Measurements from ENCODE around the gene TRIM4.
"Not testable (repeated sequence)": the region's sequence is repeated elsewhere in the genome, so short reads cannot be mapped to it uniquely, and the experiment has no call there.

Gene TRIM4

GRCh38 chr7:99919814-99920112 lies 433 bp upstream of the TRIM4 start:
- Histone ChIP-seq H3K4me3 (ENCODE audit: low read depth, low read length) (peak overlapping the region; percentile 84), H3K9ac (ENCODE audit: low read depth, low read length) (peak overlapping the region; percentile 33; the same call in 1 of the 2 replicates), H3K27me3 (ENCODE audit: control insufficient read depth, insufficient read depth, low read length) (no peaks in the 10 kb centered on the region; the same call in 1 of the 2 replicates), H3K4me1 (ENCODE audit: control insufficient read depth, insufficient read depth, low read length) (no peaks in the 10 kb centered on the region), H3K27ac (ENCODE audit: low read depth, low read length) (peak overlapping the region; percentile 69), H3K36me3 (ENCODE audit: control insufficient read depth, insufficient read depth, low read length) (peaks cover 25% of the 10 kb centered on the region), H3K9me3 (ENCODE audit: control insufficient read depth, insufficient read depth, low read length) (peaks cover 7% of the 10 kb centered on the region; the same call in 1 of the 2 replicates)

DNA sequence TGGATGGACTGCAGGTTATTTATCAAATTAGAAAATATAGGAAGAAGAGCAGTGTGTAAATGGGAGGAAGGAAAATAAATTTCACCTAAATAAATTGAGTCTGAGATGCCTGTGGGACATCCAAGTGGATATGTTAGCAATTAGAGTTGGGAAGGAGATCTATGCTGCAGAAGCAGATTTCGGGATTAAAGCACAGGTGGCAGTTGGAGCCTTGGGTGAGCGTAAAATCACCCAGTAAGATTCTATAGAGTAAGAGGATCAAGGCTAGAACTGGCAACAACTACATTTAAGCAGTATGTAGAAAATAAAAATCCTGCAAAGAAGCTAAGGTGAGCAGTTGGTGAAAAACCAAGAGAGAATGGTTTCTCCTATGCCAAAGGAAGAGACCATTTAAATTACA lies 8.4 kb downstream of the TRIM4 start:
- H3K27me3 ChIP-seq (ENCODE audit: control insufficient read depth, insufficient read depth, low read length), result no peaks in the 10 kb centered on the region
- H3K36me3 ChIP-seq (ENCODE audit: control insufficient read depth, insufficient read depth, low read length), result peaks cover 39% of the 10 kb centered on the region

GRCh38 chr7:99901581-99901980 lies 17.7 kb downstream of the TRIM4 start:
- no peak overlapping the region for H3K4me3 ChIP-seq (ENCODE audit: low read depth, low read length)
- H3K27me3 ChIP-seq (ENCODE audit: control insufficient read depth, insufficient read depth, low read length), result no peaks in the 10 kb centered on the region
- H3K27ac ChIP-seq (ENCODE audit: low read depth, low read length), result no peak overlapping the region
- no peaks in the 10 kb centered on the region for H3K9me3 ChIP-seq (ENCODE audit: control insufficient read depth, insufficient read depth, low read length)
- H3K4me1 ChIP-seq (ENCODE audit: control insufficient read depth, insufficient read depth, low read length), result no peaks in the 10 kb centered on the region
- H3K9ac ChIP-seq (ENCODE audit: low read depth, low read length), result no peak overlapping the region
- H3K36me3 ChIP-seq (ENCODE audit: control insufficient read depth, insufficient read depth, low read length), result peaks cover 50% of the 10 kb centered on the region

More for the DNA sequence above, 8.4 kb downstream of the TRIM4 start:
- Histone ChIP-seq H3K4me1 (ENCODE audit: control insufficient read depth, insufficient read depth, low read length) (no peaks in the 10 kb centered on the region), H3K27ac (ENCODE audit: low read depth, low read length) (no peak overlapping the region), H3K9ac (ENCODE audit: low read depth, low read length) (no peak overlapping the region), H3K4me3 (ENCODE audit: low read depth, low read length) (no peak overlapping the region), H3K9me3 (ENCODE audit: control insufficient read depth, insufficient read depth, low read length) (no peaks in the 10 kb centered on the region)

GRCh38 chr7:99899830-99900519 lies 19.4 kb downstream of the TRIM4 start:
- no peaks in the 10 kb centered on the region for H3K9me3 ChIP-seq (ENCODE audit: control insufficient read depth, insufficient read depth, low read length)
- peaks cover 44% of the 10 kb centered on the region for H3K36me3 ChIP-seq (ENCODE audit: control insufficient read depth, insufficient read depth, low read length)
- no peak overlapping the region for H3K27ac ChIP-seq (ENCODE audit: low read depth, low read length)
- H3K27me3 ChIP-seq (ENCODE audit: control insufficient read depth, insufficient read depth, low read length), result no peaks in the 10 kb centered on the region
- no peak overlapping the region for H3K9ac ChIP-seq (ENCODE audit: low read depth, low read length)
- H3K4me3 ChIP-seq (ENCODE audit: low read depth, low read length), result no peak overlapping the region
- H3K4me1 ChIP-seq (ENCODE audit: control insufficient read depth, insufficient read depth, low read length), result no peaks in the 10 kb centered on the region

DNA sequence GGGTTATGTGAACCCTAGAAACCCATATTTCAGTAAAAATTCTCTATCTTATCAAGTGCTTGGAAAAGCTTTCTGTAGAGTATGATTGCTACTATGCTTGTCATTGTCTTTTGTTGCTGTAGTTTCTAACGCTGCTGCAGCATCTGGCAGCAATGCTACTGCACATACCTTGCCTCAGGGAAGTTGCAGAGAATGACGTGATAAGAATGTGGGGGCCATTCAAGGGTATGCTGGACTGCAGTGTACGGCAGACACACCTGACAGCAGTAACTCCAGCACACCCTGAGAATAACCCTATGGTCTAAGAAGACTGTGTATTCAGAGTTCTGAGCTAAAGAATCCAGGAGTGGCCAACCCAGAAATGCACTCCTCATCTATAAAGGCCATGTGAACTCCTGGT lies 20.5 kb downstream of the TRIM4 start:
- Histone ChIP-seq H3K27ac (ENCODE audit: low read depth, low read length) (no peak overlapping the region), H3K9me3 (ENCODE audit: control insufficient read depth, insufficient read depth, low read length) (no peaks in the 10 kb centered on the region), H3K9ac (ENCODE audit: low read depth, low read length) (no peak overlapping the region), H3K4me3 (ENCODE audit: low read depth, low read length) (no peak overlapping the region), H3K27me3 (ENCODE audit: control insufficient read depth, insufficient read depth, low read length) (no peaks in the 10 kb centered on the region), H3K36me3 (ENCODE audit: control insufficient read depth, insufficient read depth, low read length) (peaks cover 39% of the 10 kb centered on the region), H3K4me1 (ENCODE audit: control insufficient read depth, insufficient read depth, low read length) (no peaks in the 10 kb centered on the region)

DNA sequence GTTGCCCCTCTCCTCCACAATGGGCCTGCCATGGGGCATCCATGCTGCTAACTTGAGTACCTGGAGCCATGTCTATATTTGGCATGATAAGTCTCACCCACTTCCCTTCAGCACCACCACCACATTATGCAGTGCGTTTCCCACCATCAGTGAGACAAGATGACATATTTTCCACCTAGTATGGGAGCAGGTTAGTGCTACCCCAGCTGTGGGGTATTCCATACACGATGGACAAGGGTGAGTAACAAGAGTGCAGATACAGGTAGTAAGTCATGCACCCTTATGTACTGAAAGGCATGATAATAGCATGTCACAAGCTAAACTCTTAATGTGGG lies 21.3 kb downstream of the TRIM4 start:
- H3K9me3 ChIP-seq (ENCODE audit: control insufficient read depth, insufficient read depth, low read length), result no peaks in the 10 kb centered on the region
- no peak overlapping the region for H3K27ac ChIP-seq (ENCODE audit: low read depth, low read length)
- H3K36me3 ChIP-seq (ENCODE audit: control insufficient read depth, insufficient read depth, low read length), result peaks cover 31% of the 10 kb centered on the region
- H3K9ac ChIP-seq (ENCODE audit: low read depth, low read length), result no peak overlapping the region
- H3K4me3 ChIP-seq (ENCODE audit: low read depth, low read length), result no peak overlapping the region
- no peaks in the 10 kb centered on the region for H3K27me3 ChIP-seq (ENCODE audit: control insufficient read depth, insufficient read depth, low read length)
- H3K4me1 ChIP-seq (ENCODE audit: control insufficient read depth, insufficient read depth, low read length), result no peaks in the 10 kb centered on the region

- Histone ChIP-seq H3K4me3 (ENCODE audit: low read depth, low read length) (no peak overlapping the region), H3K4me1 (ENCODE audit: control insufficient read depth, insufficient read depth, low read length) (no peaks in the 10 kb centered on the region), H3K9ac (ENCODE audit: low read depth, low read length) (no peak overlapping the region), H3K9me3 (ENCODE audit: control insufficient read depth, insufficient read depth, low read length) (no peaks in the 10 kb centered on the region), H3K27me3 (ENCODE audit: control insufficient read depth, insufficient read depth, low read length) (no peaks in the 10 kb centered on the region), H3K27ac (ENCODE audit: low read depth, low read length) (no peak overlapping the region), H3K36me3 (ENCODE audit: control insufficient read depth, insufficient read depth, low read length) (peaks cover 25% of the 10 kb centered on the region)
Observed at GRCh38 chr7:99897322-99898022, 21.9 kb downstream of the TRIM4 start.

DNA sequence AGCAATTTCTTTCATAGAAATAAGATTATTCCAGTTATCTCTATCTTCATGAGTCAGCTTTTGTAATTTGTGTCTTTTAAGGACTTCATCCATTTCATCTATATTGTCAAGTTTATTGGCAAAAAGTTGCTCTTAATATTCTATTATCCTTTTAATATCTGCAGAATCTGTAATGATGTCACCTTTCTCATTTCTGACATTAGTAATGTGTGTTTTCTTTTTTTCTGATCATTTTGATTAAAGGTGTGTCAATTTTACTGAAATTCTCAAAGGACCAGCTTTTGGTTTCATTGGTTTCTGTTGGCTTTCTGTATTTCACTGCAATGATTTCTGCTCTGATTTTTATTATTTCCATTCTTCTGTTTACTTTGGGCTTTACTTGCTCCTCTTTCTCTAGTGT lies 24.6 kb downstream of the TRIM4 start:
- Histone ChIP-seq H3K27me3 (ENCODE audit: control insufficient read depth, insufficient read depth, low read length) (no peaks in the 10 kb centered on the region), H3K9me3 (ENCODE audit: control insufficient read depth, insufficient read depth, low read length) (peaks cover 5% of the 10 kb centered on the region), H3K27ac (ENCODE audit: low read depth, low read length) (no peak overlapping the region), H3K36me3 (ENCODE audit: control insufficient read depth, insufficient read depth, low read length) (peaks cover 7% of the 10 kb centered on the region), H3K4me1 (ENCODE audit: control insufficient read depth, insufficient read depth, low read length) (no peaks in the 10 kb centered on the region), H3K4me3 (ENCODE audit: low read depth, low read length) (no peak overlapping the region), H3K9ac (ENCODE audit: low read depth, low read length) (no peak overlapping the region)

GRCh38 chr7:99893280-99893679 lies 26.1 kb downstream of the TRIM4 start:
- H3K27me3 ChIP-seq (ENCODE audit: control insufficient read depth, insufficient read depth, low read length), result no peaks in the 10 kb centered on the region
- H3K4me1 ChIP-seq (ENCODE audit: control insufficient read depth, insufficient read depth, low read length), result no peaks in the 10 kb centered on the region
- peaks cover 7% of the 10 kb centered on the region for H3K36me3 ChIP-seq (ENCODE audit: control insufficient read depth, insufficient read depth, low read length)
- no peak overlapping the region for H3K27ac ChIP-seq (ENCODE audit: low read depth, low read length)
- H3K9me3 ChIP-seq (ENCODE audit: control insufficient read depth, insufficient read depth, low read length), result peaks cover 11% of the 10 kb centered on the region
- no peak overlapping the region for H3K4me3 ChIP-seq (ENCODE audit: low read depth, low read length)
- no peak overlapping the region for H3K9ac ChIP-seq (ENCODE audit: low read depth, low read length)

DNA sequence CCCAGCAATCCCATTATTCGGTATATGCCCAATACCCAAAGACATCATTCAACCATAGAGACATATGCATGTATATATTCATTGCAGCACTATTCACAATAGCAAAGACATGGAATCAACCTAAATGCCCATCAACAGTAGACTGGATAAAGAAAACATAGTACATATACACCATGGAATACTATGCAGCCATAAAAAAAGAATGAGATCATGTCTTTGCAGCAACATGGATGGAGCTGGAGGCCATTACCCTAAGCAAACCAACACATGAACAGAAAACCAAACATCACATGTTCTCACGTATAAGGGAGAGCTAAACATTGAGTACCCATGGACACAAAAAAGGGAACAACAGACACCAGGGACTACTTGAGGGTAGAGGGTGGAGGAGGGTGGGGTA lies 29.0 kb downstream of the TRIM4 start:
- not testable (repeated sequence) for H3K4me1 ChIP-seq (ENCODE audit: control insufficient read depth, insufficient read depth, low read length); H3K9ac ChIP-seq (ENCODE audit: low read depth, low read length); H3K36me3 ChIP-seq (ENCODE audit: control insufficient read depth, insufficient read depth, low read length)

DNA sequence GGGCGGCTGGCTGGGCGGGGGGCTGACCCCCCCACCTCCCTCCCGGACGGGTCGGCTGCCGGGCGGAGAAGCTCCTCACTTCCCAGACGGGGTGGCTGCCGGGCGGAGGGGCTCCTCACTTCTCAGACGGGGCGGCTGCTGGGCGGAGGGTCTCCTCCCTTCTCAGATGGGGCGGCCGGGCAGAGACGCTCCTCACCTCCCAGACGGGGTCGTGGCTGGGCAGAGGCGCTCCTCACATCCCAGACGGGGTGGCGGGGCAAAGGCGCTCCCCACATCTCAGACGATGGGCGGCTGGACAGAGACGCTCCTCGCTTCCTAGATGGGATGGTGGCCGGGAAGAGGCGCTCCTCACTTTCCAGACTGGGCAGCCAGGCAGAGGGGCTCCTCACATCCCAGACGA lies 31.0 kb downstream of the TRIM4 start:
- H3K27ac ChIP-seq (ENCODE audit: low read depth, low read length); H3K4me1 ChIP-seq (ENCODE audit: control insufficient read depth, insufficient read depth, low read length); H3K9ac ChIP-seq (ENCODE audit: low read depth, low read length); H3K27me3 ChIP-seq (ENCODE audit: control insufficient read depth, insufficient read depth, low read length); H3K36me3 ChIP-seq (ENCODE audit: control insufficient read depth, insufficient read depth, low read length); H3K4me3 ChIP-seq (ENCODE audit: low read depth, low read length): not testable (repeated sequence)
- H3K9me3 ChIP-seq (ENCODE audit: control insufficient read depth, insufficient read depth, low read length), result peaks cover 15% of the 10 kb centered on the region

More for the DNA sequence above, 29.0 kb downstream of the TRIM4 start:
- H3K27ac ChIP-seq (ENCODE audit: low read depth, low read length); H3K4me3 ChIP-seq (ENCODE audit: low read depth, low read length); H3K27me3 ChIP-seq (ENCODE audit: control insufficient read depth, insufficient read depth, low read length): not testable (repeated sequence)
- H3K9me3 ChIP-seq (ENCODE audit: control insufficient read depth, insufficient read depth, low read length), result peaks cover 15% of the 10 kb centered on the region
